HEK293 (cell line): ENCODE measurements around the gene LGR5.

Experiments
- EGR2 ChIP-seq: fragments of 450-650 bp; formaldehyde crosslinking; IDR thresholded peaks from 2 replicates; pipeline ENCODE4 v1.5.1; 2016; ENCODE audit warnings: low read depth, missing biosample characterization, missing genetic modification characterization
- RBAK ChIP-seq: fragments of 450-650 bp; formaldehyde crosslinking; IDR thresholded peaks from 2 replicates; pipeline ENCODE4 v1.5.1; 2016; ENCODE audit warnings: missing biosample characterization, missing genetic modification characterization
- SCRT2 ChIP-seq: fragments of 450-650 bp; formaldehyde crosslinking; IDR thresholded peaks from 2 replicates; pipeline ENCODE4 v1.5.1; 2016; ENCODE audit warnings: missing biosample characterization, missing genetic modification characterization
- SP2 ChIP-seq: fragments of 450-650 bp; formaldehyde crosslinking; IDR thresholded peaks from 2 replicates; pipeline ENCODE4 v1.5.1; 2016; ENCODE audit warnings: missing biosample characterization, missing genetic modification characterization
- TRIM28 ChIP-seq: IDR thresholded peaks from 2 replicates; pipeline ENCODE4 v1.6.1; 2011; ENCODE audit warnings: low read length, control low read depth, borderline replicate concordance
- WT1 ChIP-seq: fragments of 450-650 bp; formaldehyde crosslinking; IDR thresholded peaks from 2 replicates; pipeline ENCODE4 v1.5.1; 2016; ENCODE audit warnings: missing biosample characterization, missing genetic modification characterization
- ZBTB20 ChIP-seq: fragments of 450-650 bp; formaldehyde crosslinking; IDR thresholded peaks from 2 replicates; pipeline ENCODE4 v1.5.1; 2016; ENCODE audit warnings: missing biosample characterization, missing genetic modification characterization
- ZBTB44 ChIP-seq: fragments of 450-650 bp; IDR thresholded peaks from 2 replicates; pipeline ENCODE4 v1.5.1; 2018; ENCODE audit warnings: missing biosample characterization, mild to moderate bottlenecking, missing genetic modification characterization
- ZFP69B ChIP-seq: fragments of 450-650 bp; formaldehyde crosslinking; IDR thresholded peaks from 2 replicates; pipeline ENCODE4 v1.5.1; 2016; ENCODE audit warnings: missing biosample characterization, missing genetic modification characterization
- ZIC2 ChIP-seq: fragments of 450-650 bp; formaldehyde crosslinking; IDR thresholded peaks from 2 replicates; pipeline ENCODE4 v1.5.1; 2016; ENCODE audit warnings: missing biosample characterization, missing genetic modification characterization
- ZNF10 ChIP-seq: fragments of 450-650 bp; formaldehyde crosslinking; IDR thresholded peaks from 2 replicates; pipeline ENCODE4 v1.5.1; 2017; ENCODE audit warnings: missing biosample characterization, missing genetic modification characterization
- ZNF133 ChIP-seq: fragments of 450-650 bp; formaldehyde crosslinking; IDR thresholded peaks from 2 replicates; pipeline ENCODE4 v1.5.1; 2016; ENCODE audit warnings: missing biosample characterization, missing genetic modification characterization
- ZNF138 ChIP-seq: fragments of 450-650 bp; formaldehyde crosslinking; IDR thresholded peaks from 2 replicates; pipeline ENCODE4 v1.5.1; 2016; ENCODE audit warnings: missing biosample characterization, missing genetic modification characterization, borderline replicate concordance
- ZNF175 ChIP-seq: fragments of 450-650 bp; formaldehyde crosslinking; IDR thresholded peaks from 2 replicates; pipeline ENCODE4 v1.5.1; 2016; ENCODE audit warnings: missing biosample characterization, missing genetic modification characterization
- ZNF2 ChIP-seq: fragments of 450-650 bp; formaldehyde crosslinking; IDR thresholded peaks from 2 replicates; pipeline ENCODE4 v1.5.1; 2016; ENCODE audit warnings: missing biosample characterization, missing genetic modification characterization
- ZNF202 ChIP-seq: fragments of 450-650 bp; formaldehyde crosslinking; IDR thresholded peaks from 2 replicates; pipeline ENCODE4 v1.5.1; 2016; ENCODE audit warnings: missing biosample characterization, missing genetic modification characterization, borderline replicate concordance
- ZNF221 ChIP-seq: fragments of 450-650 bp; formaldehyde crosslinking; IDR thresholded peaks from 2 replicates; pipeline ENCODE4 v1.5.1; 2017; ENCODE audit warnings: missing biosample characterization, missing genetic modification characterization, borderline replicate concordance
- ZNF23 ChIP-seq: fragments of 450-650 bp; formaldehyde crosslinking; IDR thresholded peaks from 2 replicates; pipeline ENCODE4 v1.5.1; 2016; ENCODE audit warnings: missing biosample characterization, missing genetic modification characterization, borderline replicate concordance
- ZNF366 ChIP-seq: fragments of 450-650 bp; formaldehyde crosslinking; conservative IDR thresholded peaks from 2 replicates; pipeline ENCODE4 v1.5.1; 2016; ENCODE audit warnings: missing biosample characterization, missing genetic modification characterization
- ZNF426 ChIP-seq: fragments of 450-650 bp; formaldehyde crosslinking; IDR thresholded peaks from 2 replicates; pipeline ENCODE4 v1.5.1; 2017; ENCODE audit warnings: missing biosample characterization, missing genetic modification characterization, mild to moderate bottlenecking, inconsistent platforms, moderate library complexity
- ZNF473 ChIP-seq: fragments of 450-650 bp; formaldehyde crosslinking; IDR thresholded peaks from 2 replicates; pipeline ENCODE4 v1.5.1; 2017; ENCODE audit warnings: missing biosample characterization, missing genetic modification characterization
- ZNF521 ChIP-seq: fragments of 450-650 bp; formaldehyde crosslinking; IDR thresholded peaks from 2 replicates; pipeline ENCODE4 v1.5.1; 2017; ENCODE audit warnings: missing biosample characterization, mild to moderate bottlenecking, missing genetic modification characterization
- ZNF571 ChIP-seq: fragments of 450-650 bp; formaldehyde crosslinking; IDR thresholded peaks from 2 replicates; pipeline ENCODE4 v1.5.0; 2017; ENCODE audit warnings: missing biosample characterization, missing genetic modification characterization
- ZNF600 ChIP-seq: fragments of 450-650 bp; formaldehyde crosslinking; IDR thresholded peaks from 2 replicates; pipeline ENCODE4 v1.5.1; 2016; ENCODE audit warnings: missing biosample characterization, missing genetic modification characterization
- ZNF621 ChIP-seq: fragments of 450-650 bp; formaldehyde crosslinking; IDR thresholded peaks from 2 replicates; pipeline ENCODE4 v1.5.1; 2017; ENCODE audit warnings: missing biosample characterization, missing genetic modification characterization
- ZNF623 ChIP-seq: fragments of 450-650 bp; formaldehyde crosslinking; IDR thresholded peaks from 2 replicates; pipeline ENCODE4 v1.5.1; 2016; ENCODE audit warnings: missing biosample characterization, missing genetic modification characterization
- ZNF624 ChIP-seq: fragments of 450-650 bp; formaldehyde crosslinking; IDR thresholded peaks from 2 replicates; pipeline ENCODE4 v1.5.1; 2017; ENCODE audit warnings: missing biosample characterization, missing genetic modification characterization
- ZNF629 ChIP-seq: fragments of 450-650 bp; formaldehyde crosslinking; IDR thresholded peaks from 2 replicates; pipeline ENCODE4 v1.5.1; 2017; ENCODE audit warnings: missing biosample characterization, missing genetic modification characterization
- ZNF664 ChIP-seq: fragments of 450-650 bp; formaldehyde crosslinking; IDR thresholded peaks from 2 replicates; pipeline ENCODE4 v1.5.1; 2016; ENCODE audit warnings: missing biosample characterization, missing genetic modification characterization
- ZNF707 ChIP-seq: fragments of 450-650 bp; formaldehyde crosslinking; IDR thresholded peaks from 2 replicates; pipeline ENCODE4 v1.5.1; 2016; ENCODE audit warnings: missing biosample characterization, missing genetic modification characterization
- ZNF791 ChIP-seq: fragments of 450-650 bp; formaldehyde crosslinking; IDR thresholded peaks from 2 replicates; pipeline ENCODE4 v1.5.1; 2016; ENCODE audit warnings: missing biosample characterization, missing genetic modification characterization
- ZSCAN23 ChIP-seq: fragments of 450-650 bp; formaldehyde crosslinking; IDR thresholded peaks from 2 replicates; pipeline ENCODE4 v1.5.1; 2016; ENCODE audit warnings: missing biosample characterization, missing genetic modification characterization
- TF ChIP-seq, protein P1 (sequence below): sonication (generic); formaldehyde crosslinking; IDR thresholded peaks from 2 replicates; pipeline ENCODE4 v1.8.1; 2022; ENCODE audit warnings: mild to moderate bottlenecking, moderate library complexity, missing genetic modification reagents
- TF ChIP-seq, protein P2 (sequence below): fragments of 450-650 bp; formaldehyde crosslinking; IDR thresholded peaks from 2 replicates; pipeline ENCODE4 v1.5.0; 2017; ENCODE audit warnings: missing biosample characterization, missing genetic modification characterization, borderline replicate concordance
- TF ChIP-seq, protein P3 (sequence below): fragments of 450-650 bp; formaldehyde crosslinking; IDR thresholded peaks from 2 replicates; pipeline ENCODE4 v1.5.1; 2017; ENCODE audit warnings: missing biosample characterization, missing genetic modification characterization

LGR5 gene

DNA sequence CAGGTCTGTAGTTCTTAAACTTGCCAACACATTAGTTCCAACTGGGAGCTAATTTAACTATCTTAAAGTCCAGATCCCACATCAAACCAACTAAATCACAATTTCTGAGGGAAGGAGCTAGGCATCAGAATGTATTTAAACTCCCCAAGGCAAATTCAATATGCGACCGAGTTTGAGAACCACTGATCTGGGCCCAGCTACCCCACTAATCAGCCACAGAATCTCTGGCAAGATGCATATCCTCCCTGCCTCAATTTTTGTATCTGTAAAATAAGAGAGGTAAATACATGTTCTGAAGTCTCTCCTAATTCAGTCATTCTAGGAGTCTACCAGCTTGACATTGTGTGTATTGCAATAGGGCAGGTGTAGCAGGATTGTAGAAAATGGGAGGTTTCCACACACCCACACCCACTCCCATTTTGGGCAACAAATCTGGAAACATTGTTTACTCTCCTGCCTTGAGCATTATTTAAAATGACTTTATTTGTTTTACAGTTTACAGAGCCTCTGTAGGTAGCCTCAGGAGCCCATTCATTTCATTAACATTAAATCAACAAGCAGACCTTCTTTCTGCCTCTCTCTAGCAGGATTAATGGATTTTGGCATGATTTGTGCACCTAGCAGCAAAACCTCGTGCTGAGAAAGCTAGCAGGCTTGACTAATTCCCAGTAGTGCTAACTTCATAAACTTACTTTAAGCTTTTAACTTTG, 15.6 kb downstream of the LGR5 start (continued):
- TF ChIP-seq ZBTB44 (tag by site-specific recombination) (peak; percentile 92), ZSCAN23 (no peak), SP2 (tag by site-specific recombination) (no peak), ZNF571 (tag by site-specific recombination) (no peak), ZNF366 (tag by site-specific recombination) (no peak), WT1 (tag by site-specific recombination) (peak; percentile 100), ZNF621 (tag by site-specific recombination) (no peak), ZBTB20 (tag by site-specific recombination) (no peak; the same call in 1 of the 2 replicates), EGR2 (tag by site-specific recombination) (no peak), ZNF426 (tag by site-specific recombination) (no peak), SCRT2 (tag by site-specific recombination) (peak; percentile 35; the same call in 1 of the 2 replicates), RBAK (no peak), ZNF2 (peak; percentile 67; the same call in 1 of the 2 replicates), ZNF221 (tag by site-specific recombination) (no peak), ZNF473 (tag by site-specific recombination) (no peak), ZNF202 (no peak), ZNF707 (tag by site-specific recombination) (no peak), ZNF791 (tag by site-specific recombination) (no peak), ZNF175 (tag by site-specific recombination) (no peak), ZNF629 (tag by site-specific recombination) (peak; percentile 30; the same call in 1 of the 2 replicates), ZNF664 (tag by site-specific recombination) (peak; percentile 27; the same call in 1 of the 2 replicates), ZNF23 (tag by site-specific recombination) (no peak), ZNF600 (tag by site-specific recombination) (no peak), ZFP69B (no peak), ZNF138 (tag by site-specific recombination) (no peak), ZNF623 (no peak), TRIM28 (no peak), ZNF624 (tag by site-specific recombination) (no peak), ZIC2 (tag by site-specific recombination) (peak; percentile 97), ZNF133 (tag by site-specific recombination) (no peak), ZNF10 (tag by site-specific recombination) (peak; percentile 61; the same call in 1 of the 2 replicates), ZNF521 (tag by site-specific recombination) (no peak)
- TF ChIP-seq, protein P1, sequence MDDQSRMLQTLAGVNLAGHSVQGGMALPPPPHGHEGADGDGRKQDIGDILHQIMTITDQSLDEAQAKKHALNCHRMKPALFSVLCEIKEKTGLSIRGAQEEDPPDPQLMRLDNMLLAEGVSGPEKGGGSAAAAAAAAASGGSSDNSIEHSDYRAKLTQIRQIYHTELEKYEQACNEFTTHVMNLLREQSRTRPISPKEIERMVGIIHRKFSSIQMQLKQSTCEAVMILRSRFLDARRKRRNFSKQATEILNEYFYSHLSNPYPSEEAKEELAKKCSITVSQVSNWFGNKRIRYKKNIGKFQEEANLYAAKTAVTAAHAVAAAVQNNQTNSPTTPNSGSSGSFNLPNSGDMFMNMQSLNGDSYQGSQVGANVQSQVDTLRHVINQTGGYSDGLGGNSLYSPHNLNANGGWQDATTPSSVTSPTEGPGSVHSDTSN (CRISPR knock-in tag) = no peak
- TF ChIP-seq, protein P2, sequence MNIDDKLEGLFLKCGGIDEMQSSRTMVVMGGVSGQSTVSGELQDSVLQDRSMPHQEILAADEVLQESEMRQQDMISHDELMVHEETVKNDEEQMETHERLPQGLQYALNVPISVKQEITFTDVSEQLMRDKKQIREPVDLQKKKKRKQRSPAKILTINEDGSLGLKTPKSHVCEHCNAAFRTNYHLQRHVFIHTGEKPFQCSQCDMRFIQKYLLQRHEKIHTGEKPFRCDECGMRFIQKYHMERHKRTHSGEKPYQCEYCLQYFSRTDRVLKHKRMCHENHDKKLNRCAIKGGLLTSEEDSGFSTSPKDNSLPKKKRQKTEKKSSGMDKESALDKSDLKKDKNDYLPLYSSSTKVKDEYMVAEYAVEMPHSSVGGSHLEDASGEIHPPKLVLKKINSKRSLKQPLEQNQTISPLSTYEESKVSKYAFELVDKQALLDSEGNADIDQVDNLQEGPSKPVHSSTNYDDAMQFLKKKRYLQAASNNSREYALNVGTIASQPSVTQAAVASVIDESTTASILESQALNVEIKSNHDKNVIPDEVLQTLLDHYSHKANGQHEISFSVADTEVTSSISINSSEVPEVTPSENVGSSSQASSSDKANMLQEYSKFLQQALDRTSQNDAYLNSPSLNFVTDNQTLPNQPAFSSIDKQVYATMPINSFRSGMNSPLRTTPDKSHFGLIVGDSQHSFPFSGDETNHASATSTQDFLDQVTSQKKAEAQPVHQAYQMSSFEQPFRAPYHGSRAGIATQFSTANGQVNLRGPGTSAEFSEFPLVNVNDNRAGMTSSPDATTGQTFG (tag by site-specific recombination) = no peak
- TF ChIP-seq, protein P3, sequence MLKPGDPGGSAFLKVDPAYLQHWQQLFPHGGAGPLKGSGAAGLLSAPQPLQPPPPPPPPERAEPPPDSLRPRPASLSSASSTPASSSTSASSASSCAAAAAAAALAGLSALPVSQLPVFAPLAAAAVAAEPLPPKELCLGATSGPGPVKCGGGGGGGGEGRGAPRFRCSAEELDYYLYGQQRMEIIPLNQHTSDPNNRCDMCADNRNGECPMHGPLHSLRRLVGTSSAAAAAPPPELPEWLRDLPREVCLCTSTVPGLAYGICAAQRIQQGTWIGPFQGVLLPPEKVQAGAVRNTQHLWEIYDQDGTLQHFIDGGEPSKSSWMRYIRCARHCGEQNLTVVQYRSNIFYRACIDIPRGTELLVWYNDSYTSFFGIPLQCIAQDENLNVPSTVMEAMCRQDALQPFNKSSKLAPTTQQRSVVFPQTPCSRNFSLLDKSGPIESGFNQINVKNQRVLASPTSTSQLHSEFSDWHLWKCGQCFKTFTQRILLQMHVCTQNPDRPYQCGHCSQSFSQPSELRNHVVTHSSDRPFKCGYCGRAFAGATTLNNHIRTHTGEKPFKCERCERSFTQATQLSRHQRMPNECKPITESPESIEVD (tag by site-specific recombination) = peak; percentile 99
